Keratinocyte (primary cell): ENCODE results near the gene DLGAP1.

Source experiments
- EZH2 ChIP-seq: IDR thresholded peaks from one replicate; pipeline ENCODE4 v1.6.1; 2012; ENCODE audit warnings: inconsistent platforms, mild to moderate bottlenecking, low read length, moderate library complexity
- TF ChIP-seq, protein P1 (sequence below), 3 experiments: IDR thresholded peaks in 1 of 3; conservative IDR thresholded peaks in 1 of 3; optimal IDR thresholded peaks in 1 of 3; 2 replicates in 2 of 3; 3 replicates in 1 of 3; pipeline versions ENCODE3 to v1.5.1; 2011; ENCODE audit warnings: low read length in 3 of 3, mild to moderate bottlenecking in 3 of 3, moderate library complexity in 2 of 3, control low read depth in 1 of 3, inconsistent platforms in 1 of 3; ENCODE audit not compliant: insufficient read depth in 2 of 3; ENCODE audit errors: extremely low read depth in 1 of 3

GRCh38 chr18:3450799-3451182, 1004.3 kb downstream of the DLGAP1 start:
- TF ChIP-seq, protein P1, sequence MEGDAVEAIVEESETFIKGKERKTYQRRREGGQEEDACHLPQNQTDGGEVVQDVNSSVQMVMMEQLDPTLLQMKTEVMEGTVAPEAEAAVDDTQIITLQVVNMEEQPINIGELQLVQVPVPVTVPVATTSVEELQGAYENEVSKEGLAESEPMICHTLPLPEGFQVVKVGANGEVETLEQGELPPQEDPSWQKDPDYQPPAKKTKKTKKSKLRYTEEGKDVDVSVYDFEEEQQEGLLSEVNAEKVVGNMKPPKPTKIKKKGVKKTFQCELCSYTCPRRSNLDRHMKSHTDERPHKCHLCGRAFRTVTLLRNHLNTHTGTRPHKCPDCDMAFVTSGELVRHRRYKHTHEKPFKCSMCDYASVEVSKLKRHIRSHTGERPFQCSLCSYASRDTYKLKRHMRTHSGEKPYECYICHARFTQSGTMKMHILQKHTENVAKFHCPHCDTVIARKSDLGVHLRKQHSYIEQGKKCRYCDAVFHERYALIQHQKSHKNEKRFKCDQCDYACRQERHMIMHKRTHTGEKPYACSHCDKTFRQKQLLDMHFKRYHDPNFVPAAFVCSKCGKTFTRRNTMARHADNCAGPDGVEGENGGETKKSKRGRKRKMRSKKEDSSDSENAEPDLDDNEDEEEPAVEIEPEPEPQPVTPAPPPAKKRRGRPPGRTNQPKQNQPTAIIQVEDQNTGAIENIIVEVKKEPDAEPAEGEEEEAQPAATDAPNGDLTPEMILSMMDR (optimal IDR thresholded peaks at IDR 0.05 in 1 of 3, IDR thresholded peaks at IDR 0.05 in 1 of 3, conservative IDR thresholded peaks at IDR 0.05 in 1 of 3; ENCODE audit: extremely low read depth in 1 of 3, insufficient read depth in 2 of 3, low read length in 3 of 3), result no peak
- TF ChIP-seq EZH2, result no peak
